GM21423 (cell line): ENCODE data around the gene ARID1B.
A peak's percentile ranks its signal among the peaks of the same experiment; 100 is the strongest.

ENCODE experiments used
- ATAC-seq: cut with Tn5 transposase; IDR thresholded peaks from one replicate; pipeline ENCODE4 v1.9.1; 2021; ENCODE audit warnings: mild to moderate bottlenecking, moderate library complexity; ENCODE audit not compliant: unreplicated experiment

The ARID1B gene

GRCh38 chr6:157014871-157015270 lies 237.7 kb downstream of the ARID1B start:
- no peak for ATAC-seq

GRCh38 chr6:157017022-157017421 lies 239.8 kb downstream of the ARID1B start:
- ATAC-seq: no peak

DNA sequence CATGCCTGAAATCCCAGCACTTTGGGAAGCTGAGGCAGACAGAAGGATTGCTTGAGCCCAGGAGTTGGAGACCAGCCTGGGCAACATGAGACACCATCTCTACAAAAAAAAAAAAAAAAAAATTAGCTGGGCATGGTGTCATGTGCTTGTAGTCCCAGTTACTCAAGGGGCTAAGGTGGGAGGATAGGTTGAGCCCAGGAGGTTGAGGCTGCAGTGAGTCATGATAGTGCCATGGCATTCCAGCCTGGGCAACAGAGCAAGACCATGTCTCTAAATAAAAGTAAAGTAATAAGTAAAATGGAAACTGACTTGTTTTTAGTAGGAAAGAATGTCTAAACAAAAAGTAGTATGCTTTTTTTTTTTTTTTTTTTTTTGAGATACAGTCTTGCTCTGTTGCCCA lies 240.7 kb downstream of the ARID1B start:
- ATAC-seq: no peak

- ATAC-seq: no peak
These were observed 242.0 kb downstream of the ARID1B start for GRCh38 chr6:157019115-157019641.

DNA sequence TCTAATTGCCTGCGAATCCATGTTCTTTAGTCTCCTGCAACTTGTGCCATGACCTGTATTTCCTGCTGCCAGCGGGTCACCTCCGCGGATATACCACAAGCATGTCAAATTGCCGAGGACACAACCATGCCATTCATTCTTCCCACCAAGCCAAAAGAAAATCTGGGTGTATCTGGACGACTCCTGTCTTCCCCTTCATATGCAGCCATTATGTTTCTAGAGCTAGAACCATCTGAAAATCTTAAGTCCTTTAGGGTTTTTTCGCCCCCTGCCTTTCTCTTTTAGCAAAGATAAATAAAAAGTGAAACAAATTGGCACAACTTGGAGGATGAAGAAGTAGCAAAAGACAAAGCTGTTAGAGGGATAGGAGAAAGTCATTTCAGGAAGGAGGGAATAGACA lies 242.6 kb downstream of the ARID1B start:
- ATAC-seq: no peak

DNA sequence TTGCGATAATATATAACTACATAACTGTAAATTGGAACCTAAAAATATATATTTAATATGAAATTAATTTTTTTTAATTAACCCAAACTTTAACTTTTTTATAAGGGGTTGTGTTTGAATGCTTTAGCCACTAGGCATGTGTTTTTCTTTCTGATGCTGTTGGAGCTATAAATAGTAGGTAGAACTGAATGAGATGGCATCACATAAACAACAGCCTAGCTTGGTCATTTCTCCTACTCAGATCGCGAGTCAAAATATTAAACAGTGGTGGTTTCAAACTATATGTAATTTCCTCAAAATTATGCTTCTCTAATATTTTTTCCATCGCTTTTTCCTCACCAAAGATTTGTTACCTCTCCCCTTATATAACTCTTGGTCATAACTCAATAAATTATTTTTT lies 243.2 kb downstream of the ARID1B start:
- no peak for ATAC-seq

DNA sequence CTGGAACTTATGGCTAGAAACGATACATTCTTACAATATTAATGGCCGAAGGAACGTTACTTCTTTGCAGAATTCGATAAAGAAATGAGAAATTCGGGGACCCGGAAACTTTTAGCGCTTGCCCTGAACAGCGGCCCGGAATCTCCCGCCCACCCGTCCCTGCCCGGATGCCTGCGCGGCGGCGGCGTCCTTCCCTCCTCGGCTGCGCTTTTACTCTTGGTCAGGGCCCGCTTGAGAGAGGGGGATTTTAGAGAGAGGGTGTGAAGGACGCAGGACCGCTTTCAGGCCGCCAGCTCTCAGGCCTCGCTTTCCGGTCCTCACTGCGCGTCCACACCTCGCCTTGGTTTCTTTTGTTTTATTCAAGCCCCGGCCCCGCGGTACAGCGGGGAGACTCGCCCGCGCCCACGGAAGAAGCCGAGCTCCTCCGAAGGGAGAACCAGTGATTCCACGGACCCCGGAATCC lies 243.7 kb downstream of the ARID1B start:
- peak; percentile 32 for ATAC-seq

DNA sequence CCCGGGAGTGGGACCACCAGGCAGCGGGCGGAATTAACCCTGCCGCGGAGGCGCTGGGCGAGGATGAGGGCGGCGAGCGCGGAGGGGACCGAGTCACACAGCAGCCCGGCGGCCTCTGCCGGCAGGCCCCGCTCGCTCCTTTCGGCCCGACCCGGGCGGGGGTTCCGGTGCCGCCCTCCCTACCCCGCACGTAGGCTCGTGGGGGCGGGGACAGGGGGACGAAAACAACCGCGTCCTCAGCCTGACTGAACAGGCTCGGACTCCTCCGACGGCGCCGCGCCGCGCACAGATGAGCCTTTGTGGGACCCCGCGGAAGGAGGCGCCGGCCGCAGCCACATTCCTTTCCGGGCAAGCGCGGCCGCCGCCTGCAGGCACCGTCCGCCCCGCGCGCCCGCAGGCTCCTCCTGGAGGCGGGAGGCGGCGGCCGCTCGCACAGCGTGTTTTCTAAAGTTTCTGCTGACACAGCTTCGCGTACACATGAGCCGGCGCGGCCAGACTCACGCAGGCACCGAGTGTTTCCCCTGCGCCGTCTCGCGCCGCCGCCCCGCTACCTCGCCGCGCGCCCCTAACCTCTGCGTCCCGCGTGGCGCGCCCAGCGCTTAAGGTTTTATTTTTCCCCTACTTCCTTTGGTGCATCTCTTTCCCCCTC lies 244.3 kb downstream of the ARID1B start:
- ATAC-seq: peak; percentile 78

- peak; percentile 47 for ATAC-seq
These were observed 245.0 kb downstream of the ARID1B start for GRCh38 chr6:157021993-157022740.

- no peak for ATAC-seq
These were observed 246.8 kb downstream of the ARID1B start for GRCh38 chr6:157023958-157024357.

DNA sequence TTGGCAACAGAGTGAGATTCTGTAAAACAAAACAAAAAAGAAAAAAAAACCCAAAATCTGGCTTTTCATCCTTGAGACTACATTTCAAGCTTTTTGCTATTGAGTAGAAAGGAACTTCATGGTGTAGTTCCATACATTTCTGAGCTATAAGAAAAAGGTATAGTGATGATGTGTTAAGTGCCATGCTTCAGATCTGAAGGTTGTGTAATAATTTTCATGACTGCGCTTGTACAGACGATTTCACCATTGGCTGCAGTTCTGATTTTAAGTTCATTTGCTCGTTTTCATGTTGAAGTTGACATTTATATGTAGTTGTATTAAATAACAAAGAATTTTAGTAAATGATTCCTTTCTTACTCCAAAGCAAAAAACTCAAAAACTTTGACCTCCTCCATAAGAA lies 247.6 kb downstream of the ARID1B start:
- ATAC-seq: no peak

- no peak for ATAC-seq
These were observed 248.3 kb downstream of the ARID1B start for GRCh38 chr6:157025437-157025836.

DNA sequence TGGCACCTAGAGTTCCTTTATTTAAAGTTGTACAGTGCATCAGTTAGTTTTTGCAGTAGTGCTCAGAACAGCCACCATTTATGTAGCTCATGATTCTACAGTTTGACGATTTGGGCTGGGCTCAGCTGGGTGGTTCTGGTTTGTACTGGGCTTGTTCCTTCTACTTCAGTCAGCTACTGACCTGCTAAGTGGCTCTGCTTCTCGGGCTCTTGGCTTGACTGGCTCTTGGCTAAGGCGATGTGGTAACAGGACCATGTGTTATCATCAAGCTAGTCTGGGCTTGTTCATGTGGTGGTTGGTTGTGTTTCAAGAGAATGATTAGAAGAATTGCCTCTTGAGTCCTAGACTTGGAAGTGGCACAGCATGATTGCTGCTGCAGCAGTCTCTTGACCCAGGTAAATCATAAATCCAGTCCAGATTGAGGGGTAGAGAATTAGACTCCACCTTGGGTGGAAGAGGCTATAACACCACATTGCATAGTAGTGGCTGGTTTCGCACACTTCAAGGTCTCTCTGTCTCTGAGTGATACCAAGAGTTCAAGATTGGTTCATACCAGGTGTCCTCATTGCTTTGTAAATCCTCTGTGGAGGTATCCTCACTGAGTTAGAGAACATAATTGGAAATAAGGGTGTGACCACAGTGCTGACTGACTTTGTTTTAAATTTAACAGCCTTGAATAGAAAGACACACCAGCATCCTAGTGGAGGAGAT lies 253.0 kb downstream of the ARID1B start:
- peak; percentile 51 for ATAC-seq

DNA sequence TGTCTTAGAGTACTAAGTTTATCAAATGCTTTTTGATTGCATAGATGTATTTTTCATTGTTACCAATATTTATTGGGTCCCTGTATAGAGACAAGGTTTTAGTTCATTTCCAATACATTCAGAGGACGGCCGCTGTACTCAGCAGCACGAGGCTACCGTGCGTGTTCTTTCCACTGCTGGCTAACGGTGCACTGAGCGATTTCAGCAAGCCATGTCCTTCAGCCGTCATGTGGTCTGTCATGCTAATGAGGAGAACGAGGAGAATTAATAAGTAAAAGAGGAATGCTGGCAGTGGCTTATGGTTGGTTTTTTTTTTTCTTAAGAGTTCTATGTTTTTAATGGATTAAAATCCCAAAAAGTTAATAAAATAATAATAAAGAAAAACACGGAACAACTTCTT lies 253.6 kb downstream of the ARID1B start:
- ATAC-seq: no peak

GRCh38 chr6:157032923-157033322 lies 255.7 kb downstream of the ARID1B start:
- no peak for ATAC-seq

DNA sequence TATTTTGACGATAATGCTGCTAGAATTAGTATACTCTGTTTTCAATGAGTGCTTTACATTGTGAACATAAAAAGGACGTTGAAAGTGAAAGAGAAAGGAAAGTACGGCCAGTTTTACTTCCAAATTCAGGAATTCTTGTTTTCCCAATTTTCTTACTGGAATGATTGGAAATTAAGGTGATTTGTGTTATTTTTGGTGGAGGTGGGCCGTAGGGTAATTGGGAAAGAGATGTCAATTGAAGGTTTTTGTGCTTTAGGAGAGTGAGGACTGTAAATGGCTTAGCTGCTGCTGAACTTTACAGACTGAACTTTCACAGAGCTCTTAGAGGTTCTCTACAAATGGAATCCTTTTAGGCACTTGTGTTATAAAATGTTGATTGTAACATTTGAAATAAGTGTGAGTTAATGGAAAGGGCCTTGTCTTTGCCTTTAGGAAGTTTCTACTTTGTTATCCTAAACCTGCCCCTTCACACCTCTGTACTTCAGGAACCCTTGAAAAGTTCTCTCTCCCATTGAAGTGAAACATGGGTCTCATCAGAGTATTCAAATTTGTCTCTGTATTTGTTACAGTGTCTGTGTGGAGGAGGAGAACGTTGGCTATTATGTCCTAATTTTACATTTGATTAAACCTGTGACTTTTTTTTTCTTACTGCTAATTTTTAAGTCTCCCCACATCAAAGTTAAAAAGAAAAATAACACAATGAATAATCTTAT lies 256.4 kb downstream of the ARID1B start:
- no peak for ATAC-seq

DNA sequence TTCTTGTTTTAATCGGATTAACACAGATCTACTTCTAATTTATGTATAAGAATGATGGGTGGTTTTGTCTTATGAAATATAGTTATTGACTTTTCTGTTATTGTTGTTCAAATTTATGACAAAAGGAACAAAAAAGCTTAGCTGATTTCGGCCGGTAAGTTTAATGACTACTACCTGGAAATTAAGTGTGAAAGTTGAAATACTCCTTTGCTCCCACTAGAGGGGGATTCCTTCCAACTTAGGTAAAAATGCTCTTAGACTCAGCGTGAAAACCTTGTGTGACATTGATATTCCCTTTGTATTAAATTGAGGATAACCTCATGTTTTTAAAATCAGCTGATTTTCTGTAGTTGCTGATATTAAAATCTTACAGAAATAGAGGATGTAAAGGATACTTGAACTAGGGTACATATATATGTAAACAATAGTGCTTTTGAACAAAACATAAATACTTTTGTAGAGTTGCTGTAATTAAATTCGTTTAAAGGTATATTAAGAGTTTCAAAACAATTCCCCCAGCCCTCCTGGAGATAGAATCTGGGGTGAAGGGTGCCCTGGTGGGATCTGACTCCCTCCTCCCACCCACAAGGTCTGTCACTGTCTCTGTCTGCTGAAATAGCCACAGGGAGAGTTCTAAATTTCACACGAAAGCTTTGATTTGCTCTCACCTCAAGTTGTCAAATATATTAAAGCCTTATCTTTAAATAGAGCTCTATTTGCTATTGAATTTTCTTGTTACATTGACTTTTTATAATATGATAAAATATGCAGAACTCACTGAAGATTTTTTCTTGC lies 257.5 kb downstream of the ARID1B start:
- peak; percentile 53 for ATAC-seq

- no peak for ATAC-seq
These were observed 258.4 kb downstream of the ARID1B start for GRCh38 chr6:157035546-157035945.

- ATAC-seq: no peak
These were observed 259.1 kb downstream of the ARID1B start for GRCh38 chr6:157036245-157036711.

- ATAC-seq: no peak
These were observed 260.0 kb downstream of the ARID1B start for GRCh38 chr6:157037165-157037564.
